ENCODE measurements around the gene POU2F1.

DNA sequence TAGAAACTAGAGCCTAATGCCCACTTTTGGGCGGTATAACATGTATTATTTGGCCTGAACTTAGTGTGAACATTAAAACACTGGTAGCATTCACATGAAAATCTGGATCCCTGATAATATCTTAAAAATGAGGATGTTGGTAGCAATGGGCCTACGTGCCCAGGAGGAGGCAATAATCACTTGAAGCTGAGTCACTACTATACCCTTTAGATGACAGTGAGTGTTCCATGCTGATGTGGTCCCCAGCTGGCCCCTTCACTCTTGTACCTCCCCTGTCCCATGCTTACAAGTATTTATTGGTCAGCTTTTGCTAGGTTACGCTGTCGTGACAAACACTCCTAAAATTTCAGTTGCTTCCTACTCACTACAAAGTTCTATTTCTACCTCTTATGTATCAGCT, 23.0 kb upstream of the POU2F1 start:
- TF ChIP-seq, protein P1, sequence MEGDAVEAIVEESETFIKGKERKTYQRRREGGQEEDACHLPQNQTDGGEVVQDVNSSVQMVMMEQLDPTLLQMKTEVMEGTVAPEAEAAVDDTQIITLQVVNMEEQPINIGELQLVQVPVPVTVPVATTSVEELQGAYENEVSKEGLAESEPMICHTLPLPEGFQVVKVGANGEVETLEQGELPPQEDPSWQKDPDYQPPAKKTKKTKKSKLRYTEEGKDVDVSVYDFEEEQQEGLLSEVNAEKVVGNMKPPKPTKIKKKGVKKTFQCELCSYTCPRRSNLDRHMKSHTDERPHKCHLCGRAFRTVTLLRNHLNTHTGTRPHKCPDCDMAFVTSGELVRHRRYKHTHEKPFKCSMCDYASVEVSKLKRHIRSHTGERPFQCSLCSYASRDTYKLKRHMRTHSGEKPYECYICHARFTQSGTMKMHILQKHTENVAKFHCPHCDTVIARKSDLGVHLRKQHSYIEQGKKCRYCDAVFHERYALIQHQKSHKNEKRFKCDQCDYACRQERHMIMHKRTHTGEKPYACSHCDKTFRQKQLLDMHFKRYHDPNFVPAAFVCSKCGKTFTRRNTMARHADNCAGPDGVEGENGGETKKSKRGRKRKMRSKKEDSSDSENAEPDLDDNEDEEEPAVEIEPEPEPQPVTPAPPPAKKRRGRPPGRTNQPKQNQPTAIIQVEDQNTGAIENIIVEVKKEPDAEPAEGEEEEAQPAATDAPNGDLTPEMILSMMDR (IDR thresholded peaks at IDR 0.05), result no peak
- no peak for TF ChIP-seq POLR2A (IDR thresholded peaks at IDR 0.05)

Data from body of pancreas (tissue), 4 donors.